ENCODE data around the gene ANKRD13D. TPM values are rescaled to one million over a fixed set of nuclear protein-coding genes. Genes with fewer than 3 reads are reported as not detected.

The ANKRD13D gene
- total RNA-seq = 10 to 100 TPM; 42.8 to 44.9 TPM
- 100 to 1,000 TPM in 1 of 2 donors, 10 to 100 TPM in 1; 77.3 to 115 TPM for polyA plus RNA-seq (ENCODE audit: insufficient read length in 2 of 2)
- long read RNA-seq, donor 1, transcript ANKRD13D-202 (15 exons, 2,881 nt) = major isoform, 14 of 27 reads
- long read RNA-seq, donor 1, partial matches to known transcripts = 0 of 27 reads
- long read RNA-seq, donor 1, other reads (novel, unspliced or antisense) = 0 of 27 reads
- long read RNA-seq, donor 2, partial matches to known transcripts = 0 of 6 reads
- long read RNA-seq, donor 2, other reads (novel, unspliced or antisense) = 0 of 6 reads
- long read RNA-seq, donor 3, partial matches to known transcripts = 0 of 6 reads
- long read RNA-seq, donor 3, other reads (novel, unspliced or antisense) = 0 of 6 reads
- long read RNA-seq, donor 4, partial matches to known transcripts = 5 of 10 reads
- long read RNA-seq, donor 4, other reads (novel, unspliced or antisense) = 0 of 10 reads

- peak within 1 kb of the TSS; percentile 69 for H3K4me3 ChIP-seq (ENCODE audit: low read depth, low read length)
- 0% methylated on average over 50 of the region's 56 CpGs for WGBS (ENCODE audit: insufficient coverage)
- no peaks in the 10 kb centered on the region for H3K27me3 ChIP-seq (ENCODE audit: control insufficient read depth, insufficient read depth, low read length)
- peaks cover 57% of the 10 kb centered on the region for H3K36me3 ChIP-seq (ENCODE audit: control insufficient read depth, insufficient read depth, low read length)
- H3K27ac ChIP-seq (ENCODE audit: low read depth, low read length) = peak within 1 kb of the TSS; percentile 96
- H3K9me3 ChIP-seq (ENCODE audit: control insufficient read depth, insufficient read depth, low read length) = no peaks in the 10 kb centered on the region
- H3K4me1 ChIP-seq (ENCODE audit: control insufficient read depth, insufficient read depth, low read length) = peaks cover 53% of the 10 kb centered on the region
- no peak for DNase-seq (ENCODE audit: low read depth in 4 of 6, low spot score in 6 of 6)
Measured at GRCh38 chr11:67289226-67289650, at the start of gene ANKRD13D. ANKRD13D (plus strand) TSS chr11:67289303; CDS start chr11:67289461, 158 bp downstream.

- Histone ChIP-seq H3K27ac (ENCODE audit: low read depth, low read length) (peak overlapping the region; percentile 95), H3K4me1 (ENCODE audit: control insufficient read depth, insufficient read depth, low read length) (peaks cover 29% of the 10 kb centered on the region), H3K9me3 (ENCODE audit: control insufficient read depth, insufficient read depth, low read length) (no peaks in the 10 kb centered on the region), H3K36me3 (ENCODE audit: control insufficient read depth, insufficient read depth, low read length) (peaks cover 13% of the 10 kb centered on the region), H3K4me3 (ENCODE audit: low read depth, low read length) (peak overlapping the region; percentile 86), H3K27me3 (ENCODE audit: control insufficient read depth, insufficient read depth, low read length) (no peaks in the 10 kb centered on the region)
- WGBS (ENCODE audit: insufficient coverage) = 0% methylated on average over 26 of the region's 31 CpGs
- DNase-seq (ENCODE audit: low read depth in 4 of 6, low spot score in 6 of 6) = peak; percentile 86 to 99 (median 92)
Measured at GRCh38 chr11:67239783-67240575, 49.1 kb upstream of the ANKRD13D start.

DNA sequence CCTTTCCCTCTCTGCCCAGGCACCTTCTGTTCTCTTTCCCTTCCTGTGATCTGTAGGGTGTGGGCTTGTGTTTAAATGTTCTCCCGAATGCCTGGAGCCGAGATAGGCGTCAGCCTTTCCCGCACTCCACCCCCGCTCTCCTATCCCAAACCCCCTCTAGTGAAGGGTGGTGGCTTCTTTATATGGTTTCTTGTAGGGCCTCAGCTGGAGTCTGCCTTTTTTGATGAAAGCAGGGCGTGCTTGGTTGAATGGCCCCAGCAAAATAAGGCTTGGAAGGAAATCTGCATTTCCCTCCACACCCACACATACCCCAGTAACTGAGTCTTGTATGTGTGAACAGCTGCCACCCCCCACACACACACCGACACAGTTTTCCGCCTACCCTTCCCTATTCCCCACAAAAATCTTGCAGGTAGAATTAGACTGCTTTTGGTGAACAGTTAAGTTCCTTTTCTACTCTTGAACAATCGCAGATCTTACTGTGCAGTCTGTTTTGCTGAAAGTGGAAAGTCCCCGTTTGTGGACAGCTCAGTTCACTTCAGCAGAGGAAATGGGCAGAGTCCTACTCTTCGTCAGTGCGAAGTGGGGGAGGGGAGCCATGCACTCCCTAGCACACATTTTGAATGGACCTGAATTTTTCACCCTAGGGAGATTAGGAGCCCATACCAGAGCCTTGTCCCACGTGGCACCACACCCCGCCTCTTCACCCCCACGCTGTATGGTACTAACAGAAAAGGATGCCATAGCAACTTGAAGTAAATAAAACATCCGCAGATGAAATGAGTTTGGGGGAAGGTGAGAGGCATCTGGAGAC lies 48.3 kb upstream of the ANKRD13D start:
- Histone ChIP-seq H3K27ac (ENCODE audit: low read depth, low read length) (peak overlapping the region; percentile 95), H3K9me3 (ENCODE audit: control insufficient read depth, insufficient read depth, low read length) (no peaks in the 10 kb centered on the region), H3K36me3 (ENCODE audit: control insufficient read depth, insufficient read depth, low read length) (peaks cover 13% of the 10 kb centered on the region), H3K4me3 (ENCODE audit: low read depth, low read length) (peak overlapping the region; percentile 86), H3K4me1 (ENCODE audit: control insufficient read depth, insufficient read depth, low read length) (peaks cover 29% of the 10 kb centered on the region), H3K27me3 (ENCODE audit: control insufficient read depth, insufficient read depth, low read length) (no peaks in the 10 kb centered on the region)
- DNase-seq (ENCODE audit: low read depth in 4 of 6, low spot score in 6 of 6) = peak in 2 of 6 donors; percentile 61 to 71
- WGBS (ENCODE audit: insufficient coverage) = 6% methylated on average over 3 of the region's 16 CpGs

DNA sequence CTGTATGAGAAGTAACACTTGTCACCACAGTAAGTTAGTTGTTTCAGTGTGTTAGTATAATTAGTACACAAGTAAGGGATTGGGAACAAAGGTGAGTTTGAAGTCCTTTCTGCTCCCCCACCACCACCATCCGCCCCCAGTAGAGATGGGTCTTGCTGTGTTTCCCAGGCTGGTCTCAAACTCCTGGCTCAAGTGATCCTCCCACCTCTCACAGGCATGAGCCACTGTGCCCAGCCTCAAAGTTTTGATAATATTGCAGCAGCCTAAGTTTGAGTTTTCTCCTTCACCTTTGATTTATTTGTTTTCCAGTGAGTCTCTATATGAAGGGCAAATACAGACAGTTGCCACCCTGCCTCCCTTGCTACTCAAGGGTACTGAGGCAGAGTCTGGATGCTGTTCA lies 46.6 kb upstream of the ANKRD13D start:
- Histone ChIP-seq H3K27me3 (ENCODE audit: control insufficient read depth, insufficient read depth, low read length) (no peaks in the 10 kb centered on the region), H3K4me1 (ENCODE audit: control insufficient read depth, insufficient read depth, low read length) (peaks cover 29% of the 10 kb centered on the region), H3K27ac (ENCODE audit: low read depth, low read length) (no peak overlapping the region), H3K4me3 (ENCODE audit: low read depth, low read length) (no peak overlapping the region), H3K9me3 (ENCODE audit: control insufficient read depth, insufficient read depth, low read length) (no peaks in the 10 kb centered on the region), H3K36me3 (ENCODE audit: control insufficient read depth, insufficient read depth, low read length) (peaks cover 25% of the 10 kb centered on the region)
- no peak for DNase-seq (ENCODE audit: low read depth in 4 of 6, low spot score in 6 of 6)
- 80% methylated on average over 1 of the region's 1 CpG for WGBS (ENCODE audit: insufficient coverage)

GRCh38 chr11:67243051-67243450 lies 46.1 kb upstream of the ANKRD13D start:
- H3K27me3 ChIP-seq (ENCODE audit: control insufficient read depth, insufficient read depth, low read length) = no peaks in the 10 kb centered on the region
- no peaks in the 10 kb centered on the region for H3K9me3 ChIP-seq (ENCODE audit: control insufficient read depth, insufficient read depth, low read length)
- no peak for DNase-seq (ENCODE audit: low read depth in 4 of 6, low spot score in 6 of 6)
- WGBS (ENCODE audit: insufficient coverage) = no CpG with 5 or more reads among the region's 2 CpGs
- no peak overlapping the region for H3K27ac ChIP-seq (ENCODE audit: low read depth, low read length)
- peaks cover 29% of the 10 kb centered on the region for H3K4me1 ChIP-seq (ENCODE audit: control insufficient read depth, insufficient read depth, low read length)
- peaks cover 26% of the 10 kb centered on the region for H3K36me3 ChIP-seq (ENCODE audit: control insufficient read depth, insufficient read depth, low read length)
- H3K4me3 ChIP-seq (ENCODE audit: low read depth, low read length) = no peak overlapping the region

- WGBS (ENCODE audit: insufficient coverage) = 92% methylated on average over 9 of the region's 11 CpGs
- DNase-seq (ENCODE audit: low read depth in 4 of 6, low spot score in 6 of 6) = no peak
- no peaks in the 10 kb centered on the region for H3K27me3 ChIP-seq (ENCODE audit: control insufficient read depth, insufficient read depth, low read length)
- peaks cover 42% of the 10 kb centered on the region for H3K36me3 ChIP-seq (ENCODE audit: control insufficient read depth, insufficient read depth, low read length)
- no peak overlapping the region for H3K4me3 ChIP-seq (ENCODE audit: low read depth, low read length)
- H3K9me3 ChIP-seq (ENCODE audit: control insufficient read depth, insufficient read depth, low read length) = no peaks in the 10 kb centered on the region
- peaks cover 16% of the 10 kb centered on the region for H3K4me1 ChIP-seq (ENCODE audit: control insufficient read depth, insufficient read depth, low read length)
- no peak overlapping the region for H3K27ac ChIP-seq (ENCODE audit: low read depth, low read length)
Measured at GRCh38 chr11:67245046-67245445, 44.1 kb upstream of the ANKRD13D start.

GRCh38 chr11:67247946-67248550 lies 41.1 kb upstream of the ANKRD13D start:
- 95% methylated on average over 4 of the region's 5 CpGs for WGBS (ENCODE audit: insufficient coverage)
- no peaks in the 10 kb centered on the region for H3K27me3 ChIP-seq (ENCODE audit: control insufficient read depth, insufficient read depth, low read length)
- DNase-seq (ENCODE audit: low read depth in 4 of 6, low spot score in 6 of 6) = no peak
- no peaks in the 10 kb centered on the region for H3K4me1 ChIP-seq (ENCODE audit: control insufficient read depth, insufficient read depth, low read length)
- H3K4me3 ChIP-seq (ENCODE audit: low read depth, low read length) = no peak overlapping the region
- peaks cover 62% of the 10 kb centered on the region for H3K36me3 ChIP-seq (ENCODE audit: control insufficient read depth, insufficient read depth, low read length)
- H3K27ac ChIP-seq (ENCODE audit: low read depth, low read length) = no peak overlapping the region
- H3K9me3 ChIP-seq (ENCODE audit: control insufficient read depth, insufficient read depth, low read length) = no peaks in the 10 kb centered on the region

- H3K4me1 ChIP-seq (ENCODE audit: control insufficient read depth, insufficient read depth, low read length) = no peaks in the 10 kb centered on the region
- no peaks in the 10 kb centered on the region for H3K27me3 ChIP-seq (ENCODE audit: control insufficient read depth, insufficient read depth, low read length)
- H3K9me3 ChIP-seq (ENCODE audit: control insufficient read depth, insufficient read depth, low read length) = no peaks in the 10 kb centered on the region
- no peak for DNase-seq (ENCODE audit: low read depth in 4 of 6, low spot score in 6 of 6)
- H3K4me3 ChIP-seq (ENCODE audit: low read depth, low read length) = no peak overlapping the region
- no peak overlapping the region for H3K27ac ChIP-seq (ENCODE audit: low read depth, low read length)
- peaks cover 64% of the 10 kb centered on the region for H3K36me3 ChIP-seq (ENCODE audit: control insufficient read depth, insufficient read depth, low read length)
Measured at GRCh38 chr11:67248653-67249052, 40.5 kb upstream of the ANKRD13D start.

All from spinal cord (tissue), 10 donors.